Parathyroid adenoma (tissue), 2 donors: ENCODE data around the gene PTCSC3.

Experiments
- H2AFZ ChIP-seq: fragments of 300-600 bp; sonication (generic); one replicate; pipeline ENCODE4 v1.7.0; 2017; ENCODE audit warnings: antibody characterized with exemption, mild to moderate bottlenecking
- H3K27ac ChIP-seq: fragments of 300-600 bp; sonication (generic); one replicate; pipeline ENCODE4 v1.7.0; 2017
- H3K27me3 ChIP-seq: fragments of 300-600 bp; sonication (generic); one replicate; pipeline ENCODE4 v1.7.0; 2017; ENCODE audit warnings: low read length; ENCODE audit not compliant: control insufficient read depth, insufficient read depth
- H3K36me3 ChIP-seq: fragments of 300-600 bp; sonication (generic); one replicate; pipeline ENCODE4 v1.7.0; 2017; ENCODE audit warnings: low read length; ENCODE audit not compliant: control insufficient read depth, insufficient read depth
- H3K4me1 ChIP-seq: fragments of 300-600 bp; sonication (generic); one replicate; pipeline ENCODE4 v1.7.0; 2017; ENCODE audit warnings: control low read depth
- H3K4me2 ChIP-seq: fragments of 300-600 bp; sonication (generic); one replicate; pipeline ENCODE4 v1.7.0; 2017; ENCODE audit warnings: low read length
- H3K4me3 ChIP-seq: fragments of 300-600 bp; sonication (generic); one replicate; pipeline ENCODE4 v1.7.0; 2017; ENCODE audit warnings: low read depth, low read length
- H3K79me2 ChIP-seq: fragments of 300-600 bp; sonication (generic); one replicate; pipeline ENCODE4 v1.7.0; 2017; ENCODE audit warnings: control low read depth
- H3K9ac ChIP-seq: fragments of 300-600 bp; sonication (generic); one replicate; pipeline ENCODE4 v1.7.0; 2017; ENCODE audit warnings: mild to moderate bottlenecking
- H3K9me3 ChIP-seq: fragments of 300-600 bp; sonication (generic); one replicate; pipeline ENCODE4 v1.7.0; 2017; ENCODE audit warnings: low read length; ENCODE audit not compliant: control insufficient read depth
- TF ChIP-seq, protein P1 (sequence below): fragments of 300-600 bp; sonication (generic); IDR thresholded peaks from one replicate; pipeline ENCODE4 v1.7.0; 2017; ENCODE audit warnings: antibody characterized with exemption, mild to moderate bottlenecking
- donor health status: primary hyperparathyroidism.

PTCSC3 gene

DNA sequence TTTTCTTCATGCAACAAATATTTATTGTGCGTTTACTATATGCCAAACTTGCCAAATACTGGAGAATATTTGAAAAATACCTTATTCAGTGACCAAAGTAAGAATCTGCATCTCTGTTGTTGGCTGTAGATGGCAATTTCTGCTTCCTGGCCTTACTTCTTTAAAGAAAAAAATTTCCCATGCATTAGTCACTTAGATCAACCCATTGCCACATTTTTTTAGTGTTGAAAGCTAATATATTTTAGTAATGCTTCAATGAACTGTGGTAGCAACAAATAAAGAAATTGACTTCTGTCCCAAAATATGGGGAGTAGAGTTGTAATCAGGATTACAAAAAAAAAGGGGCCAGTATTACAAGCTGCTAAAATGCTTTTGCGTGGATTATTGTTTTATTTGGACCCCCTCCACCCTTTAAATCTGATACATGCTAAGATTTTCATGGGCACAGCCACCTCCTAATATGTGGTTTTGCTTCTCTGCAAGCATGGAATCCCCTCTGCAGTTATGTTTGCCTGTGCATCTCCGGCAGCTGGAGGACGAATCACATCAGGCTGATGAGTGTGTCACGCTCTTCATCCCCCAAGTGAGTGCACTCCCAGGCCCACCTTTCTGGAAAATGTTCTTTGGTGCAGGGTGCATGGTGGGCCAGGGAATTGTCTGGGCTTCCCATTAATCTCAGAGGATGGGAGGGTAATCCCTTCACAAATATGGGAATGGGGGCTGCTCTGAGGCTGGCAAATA is 38.1 kb upstream of the PTCSC3 start:
- no peak overlapping the region for H2AFZ ChIP-seq
- H3K27ac ChIP-seq: no peak overlapping the region
- H3K27me3 ChIP-seq: no peaks in the 10 kb centered on the region
- no peaks in the 10 kb centered on the region for H3K9me3 ChIP-seq
- no peak overlapping the region for H3K4me2 ChIP-seq
- H3K4me3 ChIP-seq: no peak overlapping the region
- H3K79me2 ChIP-seq: no peaks in the 10 kb centered on the region
- TF ChIP-seq, protein P1, sequence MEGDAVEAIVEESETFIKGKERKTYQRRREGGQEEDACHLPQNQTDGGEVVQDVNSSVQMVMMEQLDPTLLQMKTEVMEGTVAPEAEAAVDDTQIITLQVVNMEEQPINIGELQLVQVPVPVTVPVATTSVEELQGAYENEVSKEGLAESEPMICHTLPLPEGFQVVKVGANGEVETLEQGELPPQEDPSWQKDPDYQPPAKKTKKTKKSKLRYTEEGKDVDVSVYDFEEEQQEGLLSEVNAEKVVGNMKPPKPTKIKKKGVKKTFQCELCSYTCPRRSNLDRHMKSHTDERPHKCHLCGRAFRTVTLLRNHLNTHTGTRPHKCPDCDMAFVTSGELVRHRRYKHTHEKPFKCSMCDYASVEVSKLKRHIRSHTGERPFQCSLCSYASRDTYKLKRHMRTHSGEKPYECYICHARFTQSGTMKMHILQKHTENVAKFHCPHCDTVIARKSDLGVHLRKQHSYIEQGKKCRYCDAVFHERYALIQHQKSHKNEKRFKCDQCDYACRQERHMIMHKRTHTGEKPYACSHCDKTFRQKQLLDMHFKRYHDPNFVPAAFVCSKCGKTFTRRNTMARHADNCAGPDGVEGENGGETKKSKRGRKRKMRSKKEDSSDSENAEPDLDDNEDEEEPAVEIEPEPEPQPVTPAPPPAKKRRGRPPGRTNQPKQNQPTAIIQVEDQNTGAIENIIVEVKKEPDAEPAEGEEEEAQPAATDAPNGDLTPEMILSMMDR: no peak
- H3K9ac ChIP-seq: no peak overlapping the region
- H3K36me3 ChIP-seq: no peaks in the 10 kb centered on the region
- H3K4me1 ChIP-seq: no peaks in the 10 kb centered on the region

DNA sequence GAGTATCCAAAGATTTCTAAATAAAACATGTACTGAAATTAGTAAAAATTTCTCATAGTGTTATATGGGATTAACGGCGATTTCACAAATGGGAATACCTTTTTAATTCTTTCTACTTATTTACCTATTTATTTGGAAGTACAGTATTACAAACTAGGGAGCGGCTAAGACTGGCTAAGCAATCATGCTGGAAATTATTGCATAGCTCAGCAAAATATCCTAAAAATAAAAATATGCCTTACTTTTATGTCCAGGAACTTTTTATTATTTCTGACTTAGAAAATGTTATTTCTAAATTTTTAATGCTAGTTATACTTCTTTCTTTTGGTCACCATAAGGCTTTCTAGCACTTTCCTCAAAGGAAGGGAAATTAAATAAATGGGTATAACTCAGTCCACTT is 36.5 kb upstream of the PTCSC3 start:
- Histone ChIP-seq H3K9ac (no peak overlapping the region), H3K9me3 (no peaks in the 10 kb centered on the region), H3K79me2 (no peaks in the 10 kb centered on the region), H3K27me3 (no peaks in the 10 kb centered on the region), H3K27ac (no peak overlapping the region), H3K4me2 (no peak overlapping the region), H2AFZ (no peak overlapping the region), H3K36me3 (no peaks in the 10 kb centered on the region), H3K4me1 (no peaks in the 10 kb centered on the region), H3K4me3 (no peak overlapping the region)
- TF ChIP-seq, protein P1: no peak

DNA sequence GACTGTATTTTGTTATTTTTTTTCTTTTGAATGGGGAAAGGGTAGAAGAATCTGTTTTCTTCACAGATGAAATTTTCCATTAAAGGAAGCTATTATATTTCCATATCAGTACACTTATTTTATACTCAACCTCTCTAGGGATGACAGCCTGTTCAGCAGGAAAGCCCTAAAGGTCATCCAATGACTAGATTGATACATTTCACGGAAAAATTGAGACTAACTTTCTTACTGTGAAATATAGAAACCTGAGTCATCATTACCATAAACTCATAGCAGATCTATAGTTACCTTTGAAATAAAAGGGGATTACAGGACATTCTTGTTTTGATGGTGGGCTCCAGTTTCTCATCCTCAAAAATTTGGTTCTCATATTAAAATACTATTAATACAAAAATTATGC is 36.1 kb upstream of the PTCSC3 start:
- Histone ChIP-seq H3K27ac (no peak overlapping the region), H3K4me2 (no peak overlapping the region), H3K79me2 (no peaks in the 10 kb centered on the region), H3K9ac (no peak overlapping the region), H3K36me3 (no peaks in the 10 kb centered on the region), H3K9me3 (no peaks in the 10 kb centered on the region), H3K4me1 (no peaks in the 10 kb centered on the region), H2AFZ (no peak overlapping the region), H3K27me3 (no peaks in the 10 kb centered on the region), H3K4me3 (no peak overlapping the region)
- TF ChIP-seq, protein P1: no peak

DNA sequence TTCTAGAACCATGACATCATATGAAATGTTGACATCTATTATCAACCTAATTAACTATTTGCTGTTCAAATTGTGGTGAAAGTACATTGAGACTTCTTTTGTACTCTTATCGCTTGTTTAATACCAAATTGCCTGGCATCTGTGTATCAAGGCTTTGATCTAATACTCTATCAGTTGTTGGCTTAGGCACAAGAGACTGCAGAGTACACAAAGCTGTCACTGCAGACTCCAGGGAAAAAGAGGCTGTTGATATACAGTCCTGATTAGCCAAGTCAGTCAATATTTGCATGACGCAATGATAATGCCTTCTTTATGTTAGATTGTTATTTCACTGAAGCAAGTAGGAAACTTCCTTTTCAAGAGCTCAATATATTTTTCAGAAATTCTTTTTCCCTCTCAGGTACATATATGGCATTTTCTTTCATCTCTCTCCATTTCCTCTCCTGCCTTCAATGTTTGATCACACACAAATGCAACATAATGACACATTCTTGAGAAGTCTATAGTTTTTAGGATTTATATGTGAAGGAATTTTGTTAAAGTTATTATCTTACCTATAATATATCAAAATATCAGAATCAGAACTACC is 32.3 kb upstream of the PTCSC3 start:
- H2AFZ ChIP-seq: no peak overlapping the region
- H3K9ac ChIP-seq: no peak overlapping the region
- no peak overlapping the region for H3K27ac ChIP-seq

More for the DNA sequence above, 32.3 kb upstream of the PTCSC3 start:
- Histone ChIP-seq H3K9me3 (no peaks in the 10 kb centered on the region), H3K4me1 (no peaks in the 10 kb centered on the region), H3K4me3 (no peak overlapping the region), H3K4me2 (no peak overlapping the region), H3K79me2 (no peaks in the 10 kb centered on the region), H3K27me3 (no peaks in the 10 kb centered on the region), H3K36me3 (no peaks in the 10 kb centered on the region)
- TF ChIP-seq, protein P1: no peak
